Mammary epithelial cell (primary cell): Measurements from ENCODE around the gene PSG4.
"Not testable (repeated sequence)": the region's sequence is repeated elsewhere in the genome, so short reads cannot be mapped to it uniquely, and the experiment has no call there.

Experiments
- EZH2 ChIP-seq: IDR thresholded peaks from 2 replicates; pipeline ENCODE4 v1.6.1; 2012; ENCODE audit warnings: low read length, inconsistent platforms, borderline replicate concordance
- TF ChIP-seq, protein P1 (sequence below), 2 donors: IDR thresholded peaks in 1 of 2; conservative IDR thresholded peaks in 1 of 2; 2 replicates each; pipeline ENCODE4 v1.5.1; 2011 to 2012; ENCODE audit warnings: inconsistent platforms in 2 of 2, low read length in 2 of 2, mild to moderate bottlenecking in 2 of 2, control low read depth in 1 of 2, low read depth in 1 of 2; ENCODE audit not compliant: insufficient read depth in 1 of 2; ENCODE audit errors: extremely low read depth in 1 of 2

- TF ChIP-seq, protein P1, sequence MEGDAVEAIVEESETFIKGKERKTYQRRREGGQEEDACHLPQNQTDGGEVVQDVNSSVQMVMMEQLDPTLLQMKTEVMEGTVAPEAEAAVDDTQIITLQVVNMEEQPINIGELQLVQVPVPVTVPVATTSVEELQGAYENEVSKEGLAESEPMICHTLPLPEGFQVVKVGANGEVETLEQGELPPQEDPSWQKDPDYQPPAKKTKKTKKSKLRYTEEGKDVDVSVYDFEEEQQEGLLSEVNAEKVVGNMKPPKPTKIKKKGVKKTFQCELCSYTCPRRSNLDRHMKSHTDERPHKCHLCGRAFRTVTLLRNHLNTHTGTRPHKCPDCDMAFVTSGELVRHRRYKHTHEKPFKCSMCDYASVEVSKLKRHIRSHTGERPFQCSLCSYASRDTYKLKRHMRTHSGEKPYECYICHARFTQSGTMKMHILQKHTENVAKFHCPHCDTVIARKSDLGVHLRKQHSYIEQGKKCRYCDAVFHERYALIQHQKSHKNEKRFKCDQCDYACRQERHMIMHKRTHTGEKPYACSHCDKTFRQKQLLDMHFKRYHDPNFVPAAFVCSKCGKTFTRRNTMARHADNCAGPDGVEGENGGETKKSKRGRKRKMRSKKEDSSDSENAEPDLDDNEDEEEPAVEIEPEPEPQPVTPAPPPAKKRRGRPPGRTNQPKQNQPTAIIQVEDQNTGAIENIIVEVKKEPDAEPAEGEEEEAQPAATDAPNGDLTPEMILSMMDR (conservative IDR thresholded peaks at IDR 0.05 in 1 of 2, IDR thresholded peaks at IDR 0.05 in 1 of 2; ENCODE audit: extremely low read depth in 1 of 2, insufficient read depth in 1 of 2, low read depth in 1 of 2, low read length in 2 of 2): not testable (repeated sequence)
- not testable (repeated sequence) for TF ChIP-seq EZH2
Observed at GRCh38 chr19:43181869-43182771, 23.3 kb downstream of the PSG4 start.
